Glomerular visceral epithelial cell (primary cell): ENCODE data around the gene PRUNE2.

Experiments used
- DNase-seq: peaks from one replicate; pipeline ENCODE4 v3.0.0-alpha.2; 2016; ENCODE audit errors: extremely low spot score

PRUNE2 gene

GRCh38 chr9:76629205-76629990 is 276.5 kb downstream of the PRUNE2 start:
- no peak for DNase-seq

DNA sequence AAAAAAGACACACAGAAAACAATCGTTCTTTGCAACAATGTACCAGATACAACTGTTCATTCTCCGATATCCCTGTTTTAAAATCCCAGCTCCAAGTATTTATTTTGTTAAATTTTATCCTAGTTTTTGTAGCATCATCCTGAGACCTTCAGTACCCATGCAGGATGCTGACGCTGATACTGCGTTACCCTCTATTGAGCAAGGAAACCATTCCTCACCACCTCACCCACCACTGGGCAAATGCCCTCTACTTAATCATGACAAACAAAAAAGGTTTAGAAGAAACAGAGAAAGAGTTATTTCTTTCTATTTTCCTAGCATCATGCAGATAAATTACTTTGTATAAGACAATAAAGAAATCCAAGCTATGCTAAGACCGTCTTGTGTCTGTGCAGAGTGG is 277.8 kb downstream of the PRUNE2 start:
- no peak for DNase-seq

- DNase-seq, result no peak
Measured at GRCh38 chr9:76626980-76627379, 278.9 kb downstream of the PRUNE2 start.

GRCh38 chr9:76626141-76626540 is 279.8 kb downstream of the PRUNE2 start:
- DNase-seq, result no peak

GRCh38 chr9:76624391-76625048 is 281.4 kb downstream of the PRUNE2 start:
- DNase-seq, result no peak

DNA sequence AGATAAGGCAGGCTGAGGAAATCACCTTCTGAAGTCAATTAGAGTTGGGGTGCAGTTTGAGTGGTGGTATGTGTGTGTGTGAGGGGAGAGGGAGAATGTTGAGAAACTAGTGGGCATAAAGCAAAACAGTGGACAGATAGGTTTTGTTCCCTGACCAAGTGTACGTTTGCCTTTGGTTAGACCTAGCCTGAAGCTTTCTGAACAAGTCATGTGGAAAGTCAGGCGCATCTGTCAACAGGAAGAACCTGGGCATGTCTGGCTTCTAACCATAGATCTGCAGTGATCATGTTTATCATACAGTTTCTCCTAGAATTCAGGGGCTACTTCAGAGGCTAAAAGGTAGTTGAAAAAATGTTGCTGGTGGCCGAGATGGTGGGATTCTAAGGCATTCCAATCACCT is 284.9 kb downstream of the PRUNE2 start:
- no peak for DNase-seq

DNA sequence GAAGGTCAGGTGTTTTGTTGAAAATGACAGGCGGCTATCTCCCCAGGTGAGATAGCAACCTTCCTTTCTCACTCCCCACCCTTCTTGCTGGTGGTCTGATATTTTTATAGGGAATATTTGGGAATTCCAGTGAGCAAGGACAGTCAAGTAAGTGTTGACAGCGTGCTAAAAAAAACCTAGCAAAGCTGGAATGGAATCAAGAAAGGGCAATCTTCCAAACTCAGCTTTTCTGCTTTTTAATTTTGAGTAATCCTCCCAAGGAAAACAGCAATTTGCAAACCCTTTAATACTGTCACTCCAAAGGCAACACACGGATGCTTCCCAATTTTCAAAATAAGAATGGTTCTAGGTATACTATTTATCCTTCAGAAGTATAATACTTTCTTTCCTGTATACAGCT is 285.3 kb downstream of the PRUNE2 start:
- no peak for DNase-seq

- no peak for DNase-seq
Measured at GRCh38 chr9:76619640-76620039, 286.3 kb downstream of the PRUNE2 start.

DNA sequence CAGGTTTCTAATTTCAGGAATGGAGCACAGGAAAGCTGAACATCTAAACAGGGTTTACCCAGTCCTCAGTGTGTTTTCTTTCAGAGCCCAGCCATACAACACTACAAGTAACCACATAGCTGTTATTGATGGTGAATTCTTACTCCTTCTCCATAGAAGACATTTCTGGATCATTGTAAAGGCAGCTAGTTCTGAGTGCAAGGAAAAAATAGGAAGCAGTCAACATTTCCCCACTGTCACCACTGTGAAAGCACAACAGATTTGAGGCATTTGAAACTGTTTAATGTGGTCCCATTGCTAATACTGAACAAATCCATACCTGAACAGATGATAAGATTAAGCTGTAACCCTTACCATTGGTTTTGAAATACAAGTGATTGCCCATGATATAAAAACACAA is 286.7 kb downstream of the PRUNE2 start:
- no peak for DNase-seq

DNA sequence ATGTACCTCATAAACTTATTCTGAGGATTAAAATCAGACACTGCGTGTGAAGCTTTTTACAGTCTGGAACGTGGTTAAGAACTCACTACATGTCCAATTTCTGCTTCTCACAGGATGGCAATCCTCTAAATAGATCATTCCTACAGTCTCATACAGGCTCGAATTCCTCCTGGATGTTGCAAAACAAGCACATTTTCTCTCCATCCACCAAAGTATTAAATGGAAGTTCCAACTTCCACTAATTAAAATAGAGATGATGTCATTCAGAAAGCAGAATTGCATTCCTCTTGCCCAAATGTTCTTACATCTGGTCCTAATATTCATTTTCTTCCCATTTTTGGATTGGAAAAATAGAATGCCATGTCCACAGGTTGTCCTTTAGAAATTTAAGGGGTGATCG is 287.2 kb downstream of the PRUNE2 start:
- no peak for DNase-seq

GRCh38 chr9:76617497-76618175 is 288.3 kb downstream of the PRUNE2 start:
- no peak for DNase-seq

DNA sequence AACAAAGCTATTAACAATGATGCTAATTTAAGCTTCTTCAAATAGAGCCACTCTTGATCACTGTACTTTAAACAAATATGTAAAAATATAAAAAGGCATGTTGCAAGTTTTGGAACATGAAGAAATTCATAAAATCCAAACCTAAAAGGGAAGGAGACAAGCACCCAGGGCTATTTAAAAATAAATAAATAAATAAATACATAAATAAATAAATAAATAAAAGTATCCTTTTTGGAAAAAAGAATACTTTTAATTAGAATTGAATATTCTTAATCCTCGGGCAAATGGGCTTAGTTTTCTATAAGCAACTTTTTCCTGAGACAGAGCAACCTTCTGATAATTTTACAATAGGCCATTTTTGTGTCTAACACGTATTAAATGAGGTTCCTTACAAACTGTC is 289.1 kb downstream of the PRUNE2 start:
- no peak for DNase-seq

DNA sequence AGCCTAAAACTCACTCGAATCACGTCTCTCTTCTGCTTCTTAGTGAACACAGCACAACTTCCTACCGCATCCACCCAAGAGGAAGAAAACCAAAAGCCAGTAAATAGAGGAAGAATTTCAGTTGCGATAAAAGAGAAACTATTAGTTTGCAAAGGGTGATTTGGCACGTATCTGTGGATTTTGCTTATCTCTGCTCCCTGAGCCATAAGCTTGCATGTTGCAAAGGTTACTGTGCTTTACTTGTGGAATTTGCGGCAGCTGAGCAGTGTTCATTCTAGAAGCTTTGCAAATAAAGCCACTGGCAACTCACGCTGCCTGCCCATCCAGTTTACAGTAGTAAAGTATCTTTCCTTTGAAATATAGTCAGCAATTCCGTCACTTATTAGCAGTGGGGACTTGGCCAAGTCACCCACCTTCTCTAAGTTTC is 290.7 kb downstream of the PRUNE2 start:
- DNase-seq, result no peak

GRCh38 chr9:76613974-76614373 is 291.9 kb downstream of the PRUNE2 start:
- DNase-seq, result no peak

DNA sequence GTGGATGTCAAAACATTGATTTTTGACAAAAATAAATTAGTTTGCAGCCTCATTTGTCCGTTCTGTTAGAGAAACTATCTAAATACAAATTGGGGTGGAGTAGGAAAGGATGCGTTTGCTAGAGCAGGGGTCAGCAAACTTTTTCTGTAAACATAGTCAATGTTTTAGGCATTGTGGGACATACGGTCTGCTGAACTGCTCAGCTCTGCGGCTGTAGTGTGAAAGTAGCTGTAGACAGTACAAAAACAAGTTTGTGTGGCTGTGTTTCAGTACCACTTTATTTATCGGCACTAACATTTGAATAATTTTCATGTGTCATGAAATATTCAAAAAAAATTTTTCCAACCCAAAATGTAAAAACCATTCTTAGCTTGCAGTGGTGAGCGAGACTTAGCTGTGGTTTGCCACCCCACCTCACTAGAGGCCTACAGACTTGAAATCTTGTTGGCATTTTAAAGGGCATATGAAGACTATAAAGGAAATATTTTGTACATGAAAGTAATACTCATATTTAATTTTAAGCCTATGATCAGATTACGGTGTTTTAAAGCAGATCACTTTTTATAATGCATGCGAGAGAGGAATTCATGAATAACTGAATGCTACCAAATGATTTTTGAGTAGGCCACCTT is 292.6 kb downstream of the PRUNE2 start:
- DNase-seq, result no peak

GRCh38 chr9:76610011-76610352 is 295.9 kb downstream of the PRUNE2 start:
- no peak for DNase-seq

- DNase-seq, result no peak
Measured at GRCh38 chr9:76609285-76610010, 296.5 kb downstream of the PRUNE2 start.

- no peak for DNase-seq
Measured at GRCh38 chr9:76608575-76609273, 297.2 kb downstream of the PRUNE2 start.

GRCh38 chr9:76607730-76608436 is 298.0 kb downstream of the PRUNE2 start:
- DNase-seq, result no peak

- DNase-seq, result no peak
Measured at GRCh38 chr9:76605321-76605900, 300.5 kb downstream of the PRUNE2 start.
